WTC11 (cell line): Measurements from ENCODE around the gene NKAIN2. TPM values are rescaled to one million over a fixed set of nuclear protein-coding genes. Genes with fewer than 3 reads are reported as not detected.

Experiments
- ATAC-seq: fragments of 200-7000 bp; cut with Tn5 transposase; 2 replicates; pipeline ENCODE4 v1.10.0; 2021; ENCODE audit warnings: mild to moderate bottlenecking, moderate library complexity
- CTCF ChIA-PET: fragments of 300-600 bp; sonication (Branson Sonifier 250); formaldehyde crosslinking; loops from one replicate; lab custom pipeline; 2021; ENCODE audit warnings: antibody characterized with exemption; lab: Charles Lee
- POLR2A ChIA-PET: fragments of 350-600 bp; sonication (Branson Sonifier 250); formaldehyde crosslinking; loops from one replicate; lab custom pipeline; 2021; ENCODE audit warnings: antibody characterized with exemption; lab: Charles Lee
- DNase-seq: peaks from one replicate; pipeline ENCODE4 v3.0.0; 2021; ENCODE audit warnings: low spot score
- H3K27ac Mint-ChIP-seq: 2 replicates; pipeline ENCODE4 v1.8.0; 2021; ENCODE audit warnings: mixed read lengths
- H3K27me3 Mint-ChIP-seq: 2 replicates; pipeline ENCODE4 v1.8.0; 2021; ENCODE audit warnings: low read depth, mild to moderate bottlenecking, moderate library complexity, mixed read lengths
- H3K36me3 Mint-ChIP-seq: 2 replicates; pipeline ENCODE4 v1.8.0; 2021; ENCODE audit warnings: mixed read lengths
- H3K4me1 Mint-ChIP-seq: 2 replicates; pipeline ENCODE4 v1.8.0; 2022; ENCODE audit warnings: mixed read lengths
- H3K4me3 Mint-ChIP-seq: 2 replicates; pipeline ENCODE4 v1.8.0; 2021; ENCODE audit warnings: mild to moderate bottlenecking, moderate library complexity, mixed read lengths
- H3K9me3 Mint-ChIP-seq: 2 replicates; pipeline ENCODE4 v1.8.0; 2021; ENCODE audit warnings: mixed read lengths
- ESRRA ChIP-seq: sonication (generic); formaldehyde crosslinking; IDR thresholded peaks from 2 replicates; pipeline ENCODE4 v1.8.1; 2022; ENCODE audit warnings: mild to moderate bottlenecking, missing genetic modification reagents, borderline replicate concordance
- FOXP1 ChIP-seq: sonication (generic); formaldehyde crosslinking; IDR thresholded peaks from 2 replicates; pipeline ENCODE4 v1.8.0; 2022; ENCODE audit warnings: missing genetic modification reagents, mild to moderate bottlenecking, moderate library complexity, borderline replicate concordance
- NFYB ChIP-seq: sonication (generic); formaldehyde crosslinking; conservative IDR thresholded peaks from 2 replicates; pipeline ENCODE4 v1.8.0; 2022; ENCODE audit warnings: low read depth, missing genetic modification reagents
- OVOL2 ChIP-seq: fragments of 250-450 bp; sonication (Bioruptor Pico); IDR thresholded peaks from 2 replicates; pipeline ENCODE4 v1.9.0; 2021; ENCODE audit warnings: mild to moderate bottlenecking, borderline replicate concordance
- ZNF263 ChIP-seq: sonication (generic); formaldehyde crosslinking; IDR thresholded peaks from 2 replicates; pipeline ENCODE4 v1.8.1; 2022; ENCODE audit warnings: low read depth, mild to moderate bottlenecking, moderate library complexity, missing genetic modification reagents
- ZNF396 ChIP-seq: fragments of 250-450 bp; sonication (Bioruptor Pico); IDR thresholded peaks from 2 replicates; pipeline ENCODE4 v1.8.0; 2021; ENCODE audit warnings: mild to moderate bottlenecking, moderate library complexity, borderline replicate concordance
- ZNF423 ChIP-seq: fragments of 250-450 bp; sonication (Bioruptor Pico); IDR thresholded peaks from 2 replicates; pipeline ENCODE4 v2.1.2; 2022; ENCODE audit warnings: mild to moderate bottlenecking, moderate library complexity
- total RNA-seq: library from RNA; stranded (reverse); gene quantifications from 3 replicates; pipeline ENCODE4 v1.2.3, GENCODE V29; 2021
- TF ChIP-seq, protein P1 (sequence below): fragments of 250-450 bp; sonication (Bioruptor Pico); conservative IDR thresholded peaks from 2 replicates; pipeline ENCODE4 v1.9.0; 2021; ENCODE audit warnings: mild to moderate bottlenecking
- TF ChIP-seq, protein P2 (sequence below): fragments of 200-600 bp; IDR thresholded peaks from 2 replicates; pipeline ENCODE4 v1.8.0; 2022; ENCODE audit warnings: antibody characterized with exemption
- TF ChIP-seq, protein P3 (sequence below): fragments of 250-450 bp; sonication (Bioruptor Pico); IDR thresholded peaks from 2 replicates; pipeline ENCODE4 v1.9.0; 2021; ENCODE audit warnings: mild to moderate bottlenecking, borderline replicate concordance

NKAIN2 gene
- total RNA-seq, 1 experiment from 2014 or later, result 0.33 TPM

DNA sequence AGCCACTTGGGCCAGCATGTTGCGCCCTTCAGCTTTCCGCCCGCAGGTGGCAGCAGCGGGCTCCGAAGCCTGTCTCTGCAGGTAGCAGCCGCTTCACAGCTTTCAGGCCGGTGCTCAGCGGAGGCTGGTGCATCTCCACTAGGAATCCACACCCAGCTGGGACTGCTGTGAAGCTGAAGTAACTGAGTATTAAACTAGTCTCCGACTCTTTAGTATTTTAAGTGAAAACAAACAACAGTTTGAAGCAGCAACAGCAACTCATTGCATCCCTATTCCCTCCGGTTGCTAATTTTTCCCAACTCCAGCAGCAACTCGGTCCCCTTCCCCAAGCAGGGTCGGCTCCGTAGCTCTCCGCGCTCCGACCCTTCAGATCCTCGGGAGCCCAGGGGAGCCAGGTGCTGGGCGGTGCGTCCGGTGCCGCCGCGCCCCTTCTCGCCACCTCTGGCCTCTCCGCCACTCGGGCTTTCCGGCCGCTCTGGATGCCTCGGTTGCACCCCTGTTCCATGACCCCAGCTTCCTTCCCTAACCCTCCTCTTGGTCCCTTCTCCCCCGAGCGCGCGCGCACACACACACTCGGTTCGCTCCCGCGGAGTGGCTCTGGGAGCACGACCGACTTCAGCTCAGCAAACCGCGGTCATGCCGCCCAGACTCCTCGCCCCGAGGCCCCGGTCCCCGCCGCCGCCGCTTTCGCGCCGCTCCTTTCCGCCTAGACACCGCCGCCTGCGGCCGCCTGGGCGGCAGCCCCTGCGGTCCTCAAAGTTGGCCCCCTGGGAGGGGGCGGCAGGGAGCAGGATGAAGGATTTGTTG lies 765 bp upstream of the NKAIN2 start (continued):
- TF ChIP-seq, protein P1, sequence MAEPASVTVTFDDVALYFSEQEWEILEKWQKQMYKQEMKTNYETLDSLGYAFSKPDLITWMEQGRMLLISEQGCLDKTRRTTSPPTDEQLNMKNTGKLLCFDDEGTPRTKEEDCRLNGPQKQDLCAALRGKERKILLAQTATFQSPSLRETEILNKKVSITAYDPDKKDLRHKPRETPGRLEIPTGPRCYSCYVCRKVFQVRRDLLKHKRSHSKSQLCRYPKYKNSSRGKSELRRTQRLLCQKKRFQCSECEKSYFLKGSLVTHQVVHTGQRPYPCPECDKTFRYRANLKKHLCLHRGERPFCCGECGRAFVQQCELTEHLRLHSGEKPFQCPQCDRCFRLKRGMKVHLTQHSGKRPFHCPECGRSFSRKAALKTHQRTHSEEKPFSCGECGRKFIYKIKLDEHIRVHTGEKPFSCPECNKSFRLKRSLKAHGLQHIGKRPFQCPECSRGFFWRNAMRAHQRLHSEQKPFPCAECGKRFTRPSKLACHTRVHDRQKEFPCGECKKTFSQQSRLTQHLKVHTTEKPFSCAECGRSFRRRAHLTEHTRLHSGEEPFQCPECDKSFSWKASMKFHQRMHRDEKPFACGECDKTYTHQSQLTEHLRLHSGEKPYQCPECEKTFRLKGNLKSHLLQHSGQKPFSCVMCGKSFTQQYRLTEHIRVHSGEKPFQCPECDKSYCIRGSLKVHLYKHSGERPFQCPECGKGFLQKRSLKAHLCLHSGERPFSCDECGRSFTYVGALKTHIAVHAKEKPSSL (CRISPR knock-in tag), result no peak
- TF ChIP-seq, protein P2, sequence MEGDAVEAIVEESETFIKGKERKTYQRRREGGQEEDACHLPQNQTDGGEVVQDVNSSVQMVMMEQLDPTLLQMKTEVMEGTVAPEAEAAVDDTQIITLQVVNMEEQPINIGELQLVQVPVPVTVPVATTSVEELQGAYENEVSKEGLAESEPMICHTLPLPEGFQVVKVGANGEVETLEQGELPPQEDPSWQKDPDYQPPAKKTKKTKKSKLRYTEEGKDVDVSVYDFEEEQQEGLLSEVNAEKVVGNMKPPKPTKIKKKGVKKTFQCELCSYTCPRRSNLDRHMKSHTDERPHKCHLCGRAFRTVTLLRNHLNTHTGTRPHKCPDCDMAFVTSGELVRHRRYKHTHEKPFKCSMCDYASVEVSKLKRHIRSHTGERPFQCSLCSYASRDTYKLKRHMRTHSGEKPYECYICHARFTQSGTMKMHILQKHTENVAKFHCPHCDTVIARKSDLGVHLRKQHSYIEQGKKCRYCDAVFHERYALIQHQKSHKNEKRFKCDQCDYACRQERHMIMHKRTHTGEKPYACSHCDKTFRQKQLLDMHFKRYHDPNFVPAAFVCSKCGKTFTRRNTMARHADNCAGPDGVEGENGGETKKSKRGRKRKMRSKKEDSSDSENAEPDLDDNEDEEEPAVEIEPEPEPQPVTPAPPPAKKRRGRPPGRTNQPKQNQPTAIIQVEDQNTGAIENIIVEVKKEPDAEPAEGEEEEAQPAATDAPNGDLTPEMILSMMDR, result peak; percentile 82
- peak; percentile 46; the same call in 1 of the 2 replicates for TF ChIP-seq FOXP1
- TF ChIP-seq, protein P3, sequence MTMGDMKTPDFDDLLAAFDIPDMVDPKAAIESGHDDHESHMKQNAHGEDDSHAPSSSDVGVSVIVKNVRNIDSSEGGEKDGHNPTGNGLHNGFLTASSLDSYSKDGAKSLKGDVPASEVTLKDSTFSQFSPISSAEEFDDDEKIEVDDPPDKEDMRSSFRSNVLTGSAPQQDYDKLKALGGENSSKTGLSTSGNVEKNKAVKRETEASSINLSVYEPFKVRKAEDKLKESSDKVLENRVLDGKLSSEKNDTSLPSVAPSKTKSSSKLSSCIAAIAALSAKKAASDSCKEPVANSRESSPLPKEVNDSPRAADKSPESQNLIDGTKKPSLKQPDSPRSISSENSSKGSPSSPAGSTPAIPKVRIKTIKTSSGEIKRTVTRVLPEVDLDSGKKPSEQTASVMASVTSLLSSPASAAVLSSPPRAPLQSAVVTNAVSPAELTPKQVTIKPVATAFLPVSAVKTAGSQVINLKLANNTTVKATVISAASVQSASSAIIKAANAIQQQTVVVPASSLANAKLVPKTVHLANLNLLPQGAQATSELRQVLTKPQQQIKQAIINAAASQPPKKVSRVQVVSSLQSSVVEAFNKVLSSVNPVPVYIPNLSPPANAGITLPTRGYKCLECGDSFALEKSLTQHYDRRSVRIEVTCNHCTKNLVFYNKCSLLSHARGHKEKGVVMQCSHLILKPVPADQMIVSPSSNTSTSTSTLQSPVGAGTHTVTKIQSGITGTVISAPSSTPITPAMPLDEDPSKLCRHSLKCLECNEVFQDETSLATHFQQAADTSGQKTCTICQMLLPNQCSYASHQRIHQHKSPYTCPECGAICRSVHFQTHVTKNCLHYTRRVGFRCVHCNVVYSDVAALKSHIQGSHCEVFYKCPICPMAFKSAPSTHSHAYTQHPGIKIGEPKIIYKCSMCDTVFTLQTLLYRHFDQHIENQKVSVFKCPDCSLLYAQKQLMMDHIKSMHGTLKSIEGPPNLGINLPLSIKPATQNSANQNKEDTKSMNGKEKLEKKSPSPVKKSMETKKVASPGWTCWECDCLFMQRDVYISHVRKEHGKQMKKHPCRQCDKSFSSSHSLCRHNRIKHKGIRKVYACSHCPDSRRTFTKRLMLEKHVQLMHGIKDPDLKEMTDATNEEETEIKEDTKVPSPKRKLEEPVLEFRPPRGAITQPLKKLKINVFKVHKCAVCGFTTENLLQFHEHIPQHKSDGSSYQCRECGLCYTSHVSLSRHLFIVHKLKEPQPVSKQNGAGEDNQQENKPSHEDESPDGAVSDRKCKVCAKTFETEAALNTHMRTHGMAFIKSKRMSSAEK (CRISPR knock-in tag), result no peak

DNA sequence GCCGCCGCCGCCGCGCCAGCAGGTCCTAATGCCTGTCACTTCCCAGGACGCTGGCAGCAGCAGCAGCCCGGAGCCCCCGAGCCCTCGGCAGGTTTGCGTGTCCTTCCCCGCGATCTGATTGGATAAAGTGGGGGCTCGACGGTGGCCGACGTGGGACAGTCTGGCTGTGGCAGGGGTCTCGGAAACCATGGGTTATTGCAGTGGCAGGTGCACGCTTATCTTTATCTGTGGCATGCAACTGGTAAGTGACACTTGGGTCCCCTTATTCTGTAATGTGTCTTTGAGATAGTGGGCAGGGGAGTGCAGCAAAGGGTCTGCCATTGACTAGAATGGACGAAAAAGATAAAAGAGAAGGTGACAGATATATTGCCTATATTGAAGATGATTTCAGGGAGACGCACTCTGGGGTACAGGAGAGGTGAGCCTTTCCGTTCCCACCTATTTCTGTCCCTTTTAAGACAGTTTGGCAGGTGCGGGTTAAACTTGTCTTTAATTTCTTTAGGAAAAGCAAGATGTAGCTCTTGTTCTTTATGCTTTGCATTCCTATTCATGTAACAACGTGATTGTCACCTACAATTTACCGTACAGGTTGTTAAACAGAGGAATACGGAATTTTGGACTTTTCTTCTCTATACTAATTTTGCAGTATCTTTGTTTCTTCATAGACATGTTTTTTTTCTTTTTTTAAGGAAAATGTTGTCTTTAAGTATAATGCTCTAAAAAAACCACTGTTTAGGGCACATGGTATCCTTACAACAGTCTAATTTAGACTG lies 535 bp downstream of the NKAIN2 start:
- H3K36me3 Mint-ChIP-seq, result no peaks in the 10 kb centered on the region
- no peaks in the 10 kb centered on the region for H3K9me3 Mint-ChIP-seq
- DNase-seq, result peak; percentile 60
- H3K4me3 Mint-ChIP-seq, result peak overlapping the region; percentile 76
- ChIA-PET CTCF (interaction anchor here (2.2 to 2.8 kb wide), 2 partner anchors 89 to 162 kb away, joined by 13 to 26 read pairs; no protein-coding TSS in a partner anchor), POLR2A (no interaction called here)
- H3K27me3 Mint-ChIP-seq, result peaks cover 70% of the 10 kb centered on the region
- H3K27ac Mint-ChIP-seq, result no peak overlapping the region
- peak; percentile 49 for ATAC-seq
- TF ChIP-seq, protein P2, result no peak
- peak; percentile 59 for TF ChIP-seq NFYB (CRISPR knock-in tag)
- peaks cover 9% of the 10 kb centered on the region for H3K4me1 Mint-ChIP-seq

DNA sequence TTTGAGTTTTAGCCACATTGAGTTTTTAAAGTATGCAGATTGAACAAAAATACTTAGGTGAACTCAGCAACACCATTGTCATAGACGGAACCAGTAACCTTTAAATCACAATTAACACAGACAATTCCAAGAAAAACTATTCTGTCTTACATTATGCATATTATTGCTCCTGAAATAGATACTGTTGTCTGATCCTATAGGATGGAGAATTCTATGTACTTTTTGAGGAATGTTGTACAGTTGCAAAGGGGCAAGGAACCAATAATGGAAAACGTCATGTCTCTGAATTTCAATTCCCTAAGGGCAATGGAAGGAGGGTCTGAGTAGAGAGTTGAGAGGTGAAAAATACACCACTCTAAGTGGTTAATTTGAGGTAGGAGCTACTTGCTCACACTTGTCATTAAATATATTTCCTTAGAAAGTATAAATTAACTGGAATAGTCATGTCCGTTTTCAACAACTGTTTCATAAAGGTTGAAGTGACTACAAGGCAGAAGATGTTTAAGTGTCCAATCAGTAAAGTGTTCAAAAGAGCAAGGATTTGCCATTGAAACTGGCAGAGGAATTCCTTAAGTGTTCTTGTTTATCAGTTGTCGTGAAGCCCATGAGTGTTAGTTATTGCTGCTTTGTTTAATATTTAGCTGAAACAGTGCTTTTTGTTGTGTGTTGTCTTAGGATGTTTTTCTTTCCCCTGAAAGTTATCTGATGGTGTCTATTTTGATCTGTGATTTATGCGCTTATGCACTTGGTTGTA lies 1.3 kb downstream of the NKAIN2 start:
- ChIA-PET POLR2A (no interaction called here), CTCF (no interaction called here)
- TF ChIP-seq NFYB (CRISPR knock-in tag), result no peak
- TF ChIP-seq OVOL2 (CRISPR knock-in tag), result no peak
- no peak for TF ChIP-seq ZNF423 (CRISPR knock-in tag)
- no peak for TF ChIP-seq ZNF396 (CRISPR knock-in tag)
- TF ChIP-seq ZNF263, result no peak
- TF ChIP-seq ESRRA (CRISPR knock-in tag), result no peak
- TF ChIP-seq, protein P3 (CRISPR knock-in tag), result no peak
- H3K27me3 Mint-ChIP-seq, result peaks cover 70% of the 10 kb centered on the region
- DNase-seq, result no peak
- H3K4me1 Mint-ChIP-seq, result peaks cover 9% of the 10 kb centered on the region
- H3K4me3 Mint-ChIP-seq, result peak overlapping the region; percentile 76; the same call in 1 of the 2 replicates
- H3K9me3 Mint-ChIP-seq, result no peaks in the 10 kb centered on the region
- no peaks in the 10 kb centered on the region for H3K36me3 Mint-ChIP-seq
- no peak for ATAC-seq
- H3K27ac Mint-ChIP-seq, result no peak overlapping the region
